HL-60 (cell line): ENCODE measurements around the gene RNF223.
"Not testable (repeated sequence)": the region's sequence is repeated elsewhere in the genome, so short reads cannot be mapped to it uniquely, and the experiment has no call there.

ENCODE experiments used
- DNase-seq, 2 experiments: peaks; one replicate each; pipeline ENCODE4 v3.0.0-alpha.2; 2010 to 2020; ENCODE audit warnings: low read depth in 1 of 2, low spot score in 1 of 2
- H3K27ac ChIP-seq: fragments of 250-450 bp; sonication (Bioruptor Pico); replicated peaks from 2 replicates; pipeline ENCODE4 v1.5.1; 2020; ENCODE audit warnings: mild to moderate bottlenecking, moderate library complexity
- H3K27me3 ChIP-seq: fragments of 250-450 bp; sonication (Bioruptor Pico); 2 replicates; pipeline ENCODE4 v1.5.1; 2021; ENCODE audit warnings: mild to moderate bottlenecking, moderate library complexity; ENCODE audit not compliant: insufficient read depth, poor library complexity, severe bottlenecking
- H3K4me3 ChIP-seq: replicated peaks from 2 replicates; pipeline ENCODE4 v1.5.1; 2011; ENCODE audit warnings: mild to moderate bottlenecking, control low read depth, low read length; ENCODE audit not compliant: insufficient read depth
- CTCF ChIP-seq: IDR thresholded peaks from one replicate; pipeline ENCODE4 v1.5.1; 2011; ENCODE audit warnings: low read length, control low read depth, inconsistent platforms; ENCODE audit not compliant: insufficient read depth
- GABPA ChIP-seq: IDR thresholded peaks from 2 replicates; pipeline ENCODE4 v1.6.1; 2012; ENCODE audit warnings: low read depth
- POLR2AphosphoS5 ChIP-seq: IDR thresholded peaks from 2 replicates; pipeline ENCODE4 v1.6.1; 2012; ENCODE audit warnings: low read depth
- REST ChIP-seq: IDR thresholded peaks from 2 replicates; pipeline ENCODE4 v1.6.1; 2012; ENCODE audit warnings: low read depth; ENCODE audit not compliant: insufficient replicate concordance
- SPI1 ChIP-seq: IDR thresholded peaks from 2 replicates; pipeline ENCODE4 v1.6.1; 2012; ENCODE audit warnings: low read depth, mild to moderate bottlenecking, borderline replicate concordance

RNF223 gene

GRCh38 chr1:1104152-1104551 is 30.0 kb upstream of the RNF223 start:
- H3K27me3 ChIP-seq, H3K4me3 ChIP-seq: not testable (repeated sequence)
- H3K27ac ChIP-seq = peak overlapping the region; percentile 29
- peak; percentile 79 for TF ChIP-seq REST
- 0 out of 2 replicates have a peak, but pooled peaks have one; percentile 45 for TF ChIP-seq POLR2AphosphoS5
- DNase-seq = peak in 1 of 2 experiments; percentile 76

- DNase-seq = no peak
- no peak for TF ChIP-seq GABPA
- TF ChIP-seq REST = no peak
- TF ChIP-seq CTCF = no peak
- no peak for TF ChIP-seq POLR2AphosphoS5
- TF ChIP-seq SPI1 = no peak
- H3K27me3 ChIP-seq = no peaks in the 10 kb centered on the region
- no peak overlapping the region for H3K27ac ChIP-seq
- no peak overlapping the region for H3K4me3 ChIP-seq
Measured at GRCh38 chr1:1101503-1101902, 27.4 kb upstream of the RNF223 start.

- no peaks in the 10 kb centered on the region for H3K27me3 ChIP-seq
- no peak overlapping the region for H3K27ac ChIP-seq
- no peak for TF ChIP-seq SPI1
- TF ChIP-seq CTCF = no peak
- TF ChIP-seq POLR2AphosphoS5 = no peak
- TF ChIP-seq GABPA = no peak
- no peak for TF ChIP-seq REST
- H3K4me3 ChIP-seq = no peak overlapping the region
- DNase-seq = no peak
Measured at GRCh38 chr1:1100296-1100695, 26.2 kb upstream of the RNF223 start.

GRCh38 chr1:1099506-1100183 is 25.5 kb upstream of the RNF223 start:
- TF ChIP-seq CTCF (no peak), SPI1 (no peak), GABPA (no peak), POLR2AphosphoS5 (no peak), REST (no peak)
- Histone ChIP-seq H3K27me3 (no peaks in the 10 kb centered on the region), H3K4me3 (no peak overlapping the region), H3K27ac (no peak overlapping the region)
- no peak for DNase-seq
